ENCODE results near the gene C5orf63. TPM values are rescaled to one million over a fixed set of nuclear protein-coding genes. Genes with fewer than 3 reads are reported as not detected.

The C5orf63 gene
- total and polyA plus RNA-seq, 9 donors: 1.7 to 6.6 (median 3.5) TPM

- WGBS, 3 donors: 89 to 92% (median 91%) methylated on average over 4 of the region's 4 CpGs
- intact Hi-C loops (cut with DNase I): no loop called here
Observed at GRCh38 chr5:127046343-127047072, 26.8 kb downstream of the C5orf63 start.

GRCh38 chr5:127042593-127042992 is 30.7 kb downstream of the C5orf63 start:
- H3K27ac ChIP-seq: no peak overlapping the region
- TF ChIP-seq CTCF (IDR thresholded peaks at IDR 0.05) (no peak), POLR2A (IDR thresholded peaks at IDR 0.05) (no peak), EP300 (IDR thresholded peaks at IDR 0.05) (no peak)
- intact Hi-C loops (cut with DNase I): no loop called here
- no peaks in the 10 kb centered on the region for H3K36me3 ChIP-seq
- H3K4me3 ChIP-seq: no peak overlapping the region
- no peaks in the 10 kb centered on the region for H3K9me3 ChIP-seq
- no peak for DNase-seq
- no peaks in the 10 kb centered on the region for H3K4me1 ChIP-seq (ENCODE audit: insufficient read depth)
- WGBS, 3 donors: 93 to 96% (median 94%) methylated on average over 2 of the region's 2 CpGs
- H3K27me3 ChIP-seq: no peaks in the 10 kb centered on the region

More at GRCh38 chr5:127046343-127047072, 26.8 kb downstream of the C5orf63 start:
- TF ChIP-seq CTCF (IDR thresholded peaks at IDR 0.05): no peak
- TF ChIP-seq EP300 (IDR thresholded peaks at IDR 0.05): no peak
- no peak for TF ChIP-seq POLR2A (IDR thresholded peaks at IDR 0.05)
- H3K27ac ChIP-seq: no peak overlapping the region
- no peaks in the 10 kb centered on the region for H3K27me3 ChIP-seq
- H3K9me3 ChIP-seq: no peaks in the 10 kb centered on the region
- H3K4me1 ChIP-seq (ENCODE audit: insufficient read depth): no peaks in the 10 kb centered on the region
- no peaks in the 10 kb centered on the region for H3K36me3 ChIP-seq
- no peak for DNase-seq
- no peak overlapping the region for H3K4me3 ChIP-seq

- intact Hi-C loops (cut with DNase I): no loop called here
- H3K9me3 ChIP-seq: no peaks in the 10 kb centered on the region
- no peak for DNase-seq
- H3K4me3 ChIP-seq: no peak overlapping the region
- H3K27me3 ChIP-seq: no peaks in the 10 kb centered on the region
- no peaks in the 10 kb centered on the region for H3K4me1 ChIP-seq (ENCODE audit: insufficient read depth)
- no peaks in the 10 kb centered on the region for H3K36me3 ChIP-seq
- 59 to 63% (median 59%) methylated on average over 3 of the region's 3 CpGs for whole genome bisulfite sequencing, 3 donors
- no peak overlapping the region for H3K27ac ChIP-seq
- TF ChIP-seq CTCF (IDR thresholded peaks at IDR 0.05): no peak
- TF ChIP-seq EP300 (IDR thresholded peaks at IDR 0.05): no peak
- no peak for TF ChIP-seq POLR2A (IDR thresholded peaks at IDR 0.05)
Observed at GRCh38 chr5:127041571-127041970, 31.7 kb downstream of the C5orf63 start.

- peak in 2 of 5 donors; percentile 15 to 24 for DNase-seq
- Histone ChIP-seq H3K4me3 (no peak overlapping the region), H3K9me3 (no peaks in the 10 kb centered on the region), H3K4me1 (ENCODE audit: insufficient read depth) (no peaks in the 10 kb centered on the region), H3K27me3 (no peaks in the 10 kb centered on the region), H3K27ac (no peak overlapping the region), H3K36me3 (no peaks in the 10 kb centered on the region)
- intact Hi-C loops (cut with DNase I): no loop called here
- TF ChIP-seq CTCF (IDR thresholded peaks at IDR 0.05) (no peak), POLR2A (IDR thresholded peaks at IDR 0.05) (no peak), EP300 (IDR thresholded peaks at IDR 0.05) (no peak)
- 17 to 27% (median 25%) methylated on average over 9 of the region's 9 CpGs for whole genome bisulfite sequencing, 3 donors
Observed at GRCh38 chr5:127040796-127041520, 32.3 kb downstream of the C5orf63 start.
